ENCODE measurements around the gene MAPK8.

The MAPK8 gene

DNA sequence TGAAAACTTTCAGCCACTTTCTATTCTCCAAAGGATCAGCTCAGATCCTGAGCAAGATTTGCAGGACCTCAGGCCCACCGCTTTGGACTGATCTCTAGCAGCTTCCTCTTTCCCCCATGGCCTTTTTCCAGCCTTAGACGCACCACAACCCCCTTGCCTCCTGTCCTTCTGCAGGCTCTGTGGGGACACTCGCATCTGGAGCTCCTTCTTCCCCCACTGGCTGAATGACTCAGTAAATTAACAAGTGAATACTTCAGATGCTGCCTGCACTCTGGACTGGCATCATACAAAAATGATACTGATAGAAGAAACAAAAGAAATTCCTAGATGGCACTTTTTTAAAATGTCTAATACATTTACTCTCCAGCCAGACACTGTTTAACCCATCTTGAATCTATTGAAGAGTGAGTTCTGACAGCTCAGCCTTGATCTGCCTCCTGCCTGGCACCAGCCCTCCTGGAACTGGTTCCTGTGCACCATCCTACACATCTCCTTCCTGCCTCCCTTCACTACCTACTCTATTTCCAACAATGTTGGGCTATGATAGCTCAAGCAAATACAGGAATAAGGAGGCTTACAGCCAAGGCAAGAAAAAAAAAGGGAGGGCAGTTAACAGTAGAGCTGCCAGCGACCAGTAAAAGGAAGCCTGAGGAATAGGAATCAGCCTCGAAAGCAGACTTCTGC lies 35.3 kb upstream of the MAPK8 start (continued):
- TF ChIP-seq PRDM2 (tag by site-specific recombination; IDR thresholded peaks at IDR 0.05; ENCODE audit: borderline replicate concordance) = no peak
- TF ChIP-seq ZNF302 (tag by site-specific recombination; IDR thresholded peaks at IDR 0.05; ENCODE audit: low read depth) = no peak
- no peak for TF ChIP-seq ZNF311 (tag by site-specific recombination; IDR thresholded peaks at IDR 0.05; ENCODE audit: borderline replicate concordance)
- TF ChIP-seq ZNF175 (tag by site-specific recombination; IDR thresholded peaks at IDR 0.05) = no peak
- no peak for TF ChIP-seq ZNF112 (tag by site-specific recombination; IDR thresholded peaks at IDR 0.05)
- no peak for TF ChIP-seq YY2 (tag by site-specific recombination; IDR thresholded peaks at IDR 0.05)

GRCh38 chr10:48272682-48273081 lies 33.8 kb upstream of the MAPK8 start:
- TF ChIP-seq ZNF624 (tag by site-specific recombination; IDR thresholded peaks at IDR 0.05) (no peak), ZFHX2 (tag by site-specific recombination; conservative IDR thresholded peaks at IDR 0.05) (no peak), ZNF335 (tag by site-specific recombination; conservative IDR thresholded peaks at IDR 0.05) (no peak), SP7 (tag by site-specific recombination; IDR thresholded peaks at IDR 0.05) (no peak), GLI4 (tag by site-specific recombination; IDR thresholded peaks at IDR 0.05) (no peak), ZNF184 (tag by site-specific recombination; IDR thresholded peaks at IDR 0.05) (no peak)
- CTCF ChIA-PET = no interaction called here
- H3K9me3 ChIP-seq (ENCODE audit: control insufficient read depth, insufficient read depth, low read depth, low read length) = no peaks in the 10 kb centered on the region
- H3K27ac ChIP-seq (ENCODE audit: extremely low read depth, low read depth, low read length) = no peak overlapping the region
- H3K36me3 ChIP-seq (ENCODE audit: control insufficient read depth in 2 of 2, insufficient read depth in 1 of 2, low read length in 2 of 2) = no peaks in the 10 kb centered on the region
- POLR2A ChIA-PET = no interaction called here
- H3K4me3 ChIP-seq (ENCODE audit: low read depth, low read length) = no peak overlapping the region
- H3K4me1 ChIP-seq (ENCODE audit: control insufficient read depth, insufficient read depth, low read length) = no peaks in the 10 kb centered on the region

DNA sequence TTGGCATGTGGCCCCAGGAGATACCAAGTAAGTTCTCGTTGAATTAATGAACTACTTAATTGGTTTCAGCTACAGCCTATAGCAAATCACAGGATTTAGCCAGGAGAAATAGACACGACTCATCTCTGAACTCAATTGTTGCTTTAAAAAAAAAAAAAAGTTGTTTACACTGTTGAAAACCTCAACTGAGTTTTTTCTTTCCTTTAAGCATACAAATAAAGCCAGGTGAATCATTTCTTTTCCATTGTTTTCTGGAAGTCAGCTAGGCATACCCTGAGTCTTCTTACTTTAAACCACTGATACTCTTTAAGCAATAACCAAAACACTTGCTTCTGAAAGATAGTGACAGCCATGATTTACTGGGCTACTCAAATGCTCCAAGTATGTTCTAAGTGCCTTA lies 32.7 kb upstream of the MAPK8 start:
- TF ChIP-seq ZNF16 (tag by site-specific recombination; IDR thresholded peaks at IDR 0.05; ENCODE audit: low read depth) (no peak), ZNF426 (tag by site-specific recombination; IDR thresholded peaks at IDR 0.05) (no peak), ZNF654 (tag by site-specific recombination; IDR thresholded peaks at IDR 0.05; ENCODE audit: low read depth) (no peak), ZNF138 (tag by site-specific recombination; IDR thresholded peaks at IDR 0.05; ENCODE audit: borderline replicate concordance) (no peak), KLF10 (tag by site-specific recombination; IDR thresholded peaks at IDR 0.05) (no peak), ZNF354C (tag by site-specific recombination; IDR thresholded peaks at IDR 0.05; ENCODE audit: borderline replicate concordance, low read depth) (no peak), ZSCAN23 (tag by site-specific recombination; IDR thresholded peaks at IDR 0.05) (no peak), ZNF514 (tag by site-specific recombination; IDR thresholded peaks at IDR 0.05) (no peak), ZNF623 (tag by site-specific recombination; IDR thresholded peaks at IDR 0.05) (no peak)
- TF ChIP-seq, protein P1, sequence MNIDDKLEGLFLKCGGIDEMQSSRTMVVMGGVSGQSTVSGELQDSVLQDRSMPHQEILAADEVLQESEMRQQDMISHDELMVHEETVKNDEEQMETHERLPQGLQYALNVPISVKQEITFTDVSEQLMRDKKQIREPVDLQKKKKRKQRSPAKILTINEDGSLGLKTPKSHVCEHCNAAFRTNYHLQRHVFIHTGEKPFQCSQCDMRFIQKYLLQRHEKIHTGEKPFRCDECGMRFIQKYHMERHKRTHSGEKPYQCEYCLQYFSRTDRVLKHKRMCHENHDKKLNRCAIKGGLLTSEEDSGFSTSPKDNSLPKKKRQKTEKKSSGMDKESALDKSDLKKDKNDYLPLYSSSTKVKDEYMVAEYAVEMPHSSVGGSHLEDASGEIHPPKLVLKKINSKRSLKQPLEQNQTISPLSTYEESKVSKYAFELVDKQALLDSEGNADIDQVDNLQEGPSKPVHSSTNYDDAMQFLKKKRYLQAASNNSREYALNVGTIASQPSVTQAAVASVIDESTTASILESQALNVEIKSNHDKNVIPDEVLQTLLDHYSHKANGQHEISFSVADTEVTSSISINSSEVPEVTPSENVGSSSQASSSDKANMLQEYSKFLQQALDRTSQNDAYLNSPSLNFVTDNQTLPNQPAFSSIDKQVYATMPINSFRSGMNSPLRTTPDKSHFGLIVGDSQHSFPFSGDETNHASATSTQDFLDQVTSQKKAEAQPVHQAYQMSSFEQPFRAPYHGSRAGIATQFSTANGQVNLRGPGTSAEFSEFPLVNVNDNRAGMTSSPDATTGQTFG (tag by site-specific recombination; IDR thresholded peaks at IDR 0.05; ENCODE audit: borderline replicate concordance) = no peak
- TF ChIP-seq, protein P2, sequence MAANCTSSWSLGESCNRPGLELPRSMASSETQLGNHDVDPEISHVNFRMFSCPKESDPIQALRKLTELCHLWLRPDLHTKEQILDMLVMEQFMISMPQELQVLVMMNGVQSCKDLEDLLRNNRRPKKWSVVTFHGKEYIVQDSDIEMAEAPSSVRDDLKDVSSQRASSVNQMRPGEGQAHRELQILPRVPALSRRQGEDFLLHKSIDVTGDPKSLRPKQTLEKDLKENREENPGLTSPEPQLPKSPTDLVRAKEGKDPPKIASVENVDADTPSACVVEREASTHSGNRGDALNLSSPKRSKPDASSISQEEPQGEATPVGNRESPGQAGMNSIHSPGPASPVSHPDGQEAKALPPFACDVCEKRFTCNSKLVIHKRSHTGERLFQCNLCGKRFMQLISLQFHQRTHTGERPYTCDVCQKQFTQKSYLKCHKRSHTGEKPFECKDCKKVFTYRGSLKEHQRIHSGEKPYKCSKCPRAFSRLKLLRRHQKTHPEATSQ (tag by site-specific recombination; IDR thresholded peaks at IDR 0.05) = no peak
- CTCF ChIA-PET = no interaction called here
- Histone ChIP-seq H3K27ac (ENCODE audit: extremely low read depth, low read depth, low read length) (no peak overlapping the region), H3K4me3 (ENCODE audit: low read depth, low read length) (no peak overlapping the region), H3K4me1 (ENCODE audit: control insufficient read depth, insufficient read depth, low read length) (no peaks in the 10 kb centered on the region), H3K9me3 (ENCODE audit: control insufficient read depth, insufficient read depth, low read depth, low read length) (no peaks in the 10 kb centered on the region), H3K36me3 (ENCODE audit: control insufficient read depth in 2 of 2, insufficient read depth in 1 of 2, low read length in 2 of 2) (no peaks in the 10 kb centered on the region)
- POLR2A ChIA-PET = no interaction called here

Measured in HEK293 (cell line).